GM19324 (cell line): Measurements from ENCODE around the gene DSCAM.

ENCODE experiments used
- ATAC-seq: cut with Tn5 transposase; IDR thresholded peaks from one replicate; pipeline ENCODE4 v1.9.1; 2021; ENCODE audit warnings: mild to moderate bottlenecking, moderate library complexity; ENCODE audit not compliant: unreplicated experiment, low FRiP score

Gene DSCAM

GRCh38 chr21:40792691-40793456 is 54.1 kb downstream of the DSCAM start:
- ATAC-seq, result no peak

GRCh38 chr21:40788635-40789034 is 58.3 kb downstream of the DSCAM start:
- no peak for ATAC-seq

- no peak for ATAC-seq
These were observed 63.6 kb downstream of the DSCAM start for GRCh38 chr21:40783404-40783803.

- ATAC-seq, result no peak
These were observed 76.4 kb downstream of the DSCAM start for GRCh38 chr21:40770435-40771055.

- no peak for ATAC-seq
These were observed 77.7 kb downstream of the DSCAM start for GRCh38 chr21:40769231-40769630.

GRCh38 chr21:40768056-40768455 is 78.9 kb downstream of the DSCAM start:
- no peak for ATAC-seq

GRCh38 chr21:40766381-40766780 is 80.6 kb downstream of the DSCAM start:
- no peak for ATAC-seq

GRCh38 chr21:40765811-40766210 is 81.1 kb downstream of the DSCAM start:
- ATAC-seq, result no peak

GRCh38 chr21:40760821-40761220 is 86.1 kb downstream of the DSCAM start:
- ATAC-seq, result no peak

- no peak for ATAC-seq
These were observed 87.9 kb downstream of the DSCAM start for GRCh38 chr21:40759061-40759460.

GRCh38 chr21:40757366-40757765 is 89.6 kb downstream of the DSCAM start:
- no peak for ATAC-seq

GRCh38 chr21:40754466-40754865 is 92.5 kb downstream of the DSCAM start:
- ATAC-seq, result no peak

- ATAC-seq, result no peak
These were observed 93.2 kb downstream of the DSCAM start for GRCh38 chr21:40753756-40754155.

- no peak for ATAC-seq
These were observed 94.8 kb downstream of the DSCAM start for GRCh38 chr21:40752125-40752524.

- no peak for ATAC-seq
These were observed 95.7 kb downstream of the DSCAM start for GRCh38 chr21:40751221-40751620.

- ATAC-seq, result no peak
These were observed 110.8 kb downstream of the DSCAM start for GRCh38 chr21:40736145-40736544.

GRCh38 chr21:40733024-40733397 is 113.9 kb downstream of the DSCAM start:
- no peak for ATAC-seq

GRCh38 chr21:40732253-40733023 is 114.5 kb downstream of the DSCAM start:
- ATAC-seq, result no peak

GRCh38 chr21:40731206-40731605 is 115.8 kb downstream of the DSCAM start:
- ATAC-seq, result no peak

- ATAC-seq, result no peak
These were observed 116.5 kb downstream of the DSCAM start for GRCh38 chr21:40730426-40730800.

- no peak for ATAC-seq
These were observed 117.1 kb downstream of the DSCAM start for GRCh38 chr21:40729761-40730425.
